Astrocyte (in vitro differentiated cells and primary cell): ENCODE measurements around the gene NEIL3. TPM values are rescaled to one million over a fixed set of nuclear protein-coding genes. Genes with fewer than 3 reads are reported as not detected.
A peak's percentile ranks its signal among the peaks of the same experiment; 100 is the strongest.

ENCODE experiments used
- DNase-seq: peaks from one replicate; pipeline ENCODE4 v3.0.0-alpha.2; 2010; ENCODE audit warnings: low read depth
- FAIRE-seq: peaks from 2 replicates; lab custom pipeline; 2011; peaks lifted over from hg19 to GRCh38; lab: Jason Lieb, UNC
- H2AFZ ChIP-seq: 2 replicates; pipeline ENCODE4 v1.6.0; 2012; ENCODE audit warnings: low read depth, low read length, inconsistent platforms
- H3K27ac ChIP-seq: 2 replicates; pipeline ENCODE4 v1.5.1; 2011; ENCODE audit warnings: low read depth, low read length, inconsistent platforms
- H3K27me3 ChIP-seq: 2 replicates; pipeline ENCODE4 v1.6.0; 2011; ENCODE audit warnings: low read length, inconsistent platforms; ENCODE audit not compliant: insufficient read depth
- H3K36me3 ChIP-seq: 2 replicates; pipeline ENCODE4 v1.5.1; 2011; ENCODE audit warnings: low read length, inconsistent platforms; ENCODE audit not compliant: insufficient read depth
- H3K4me1 ChIP-seq: 2 replicates; pipeline ENCODE4 v1.5.1; 2011; ENCODE audit warnings: low read length, inconsistent platforms; ENCODE audit not compliant: insufficient read depth
- H3K4me2 ChIP-seq: 2 replicates; pipeline ENCODE4 v1.6.0; 2012; ENCODE audit warnings: low read length, inconsistent platforms
- H3K4me3 ChIP-seq: 2 replicates; pipeline ENCODE4 v1.5.1; 2011; ENCODE audit warnings: low read depth, mild to moderate bottlenecking, low read length, inconsistent platforms; ENCODE audit not compliant: insufficient read depth
- H3K79me2 ChIP-seq: 2 replicates; pipeline ENCODE4 v1.6.0; 2012; ENCODE audit warnings: mild to moderate bottlenecking, low read length, inconsistent platforms; ENCODE audit not compliant: insufficient read depth
- H3K9ac ChIP-seq: 2 replicates; pipeline ENCODE4 v1.6.0; 2012; ENCODE audit warnings: mild to moderate bottlenecking, low read length, inconsistent platforms
- H3K9me3 ChIP-seq: 2 replicates; pipeline ENCODE4 v1.5.1; 2012; ENCODE audit warnings: low read depth, mild to moderate bottlenecking, low read length, inconsistent platforms; ENCODE audit not compliant: insufficient read depth
- H4K20me1 ChIP-seq: 2 replicates; pipeline ENCODE4 v1.6.0; 2012; ENCODE audit warnings: low read length, inconsistent platforms; ENCODE audit not compliant: insufficient read depth
- H3K27ac Mint-ChIP-seq: one replicate; pipeline ENCODE4 v1.8.0; 2021; ENCODE audit warnings: mild to moderate bottlenecking, mixed read lengths; ENCODE audit not compliant: unreplicated experiment
- H3K27me3 Mint-ChIP-seq: one replicate; pipeline ENCODE4 v1.8.0; 2021; ENCODE audit warnings: low read depth, mixed read lengths; ENCODE audit not compliant: unreplicated experiment
- H3K36me3 Mint-ChIP-seq: one replicate; pipeline ENCODE4 v1.8.0; 2021; ENCODE audit warnings: low read depth, mixed read lengths; ENCODE audit not compliant: unreplicated experiment
- H3K4me1 Mint-ChIP-seq: one replicate; pipeline ENCODE4 v1.8.0; 2021; ENCODE audit warnings: low read depth, mixed read lengths; ENCODE audit not compliant: unreplicated experiment
- H3K4me3 Mint-ChIP-seq: one replicate; pipeline ENCODE4 v1.8.0; 2021; ENCODE audit warnings: mild to moderate bottlenecking, moderate library complexity, mixed read lengths; ENCODE audit not compliant: unreplicated experiment
- H3K9me3 Mint-ChIP-seq: one replicate; pipeline ENCODE4 v1.8.0; 2021; ENCODE audit warnings: mild to moderate bottlenecking, mixed read lengths; ENCODE audit not compliant: unreplicated experiment
- EZH2 ChIP-seq: IDR thresholded peaks from 2 replicates; pipeline ENCODE4 v1.6.1; 2012; ENCODE audit warnings: mild to moderate bottlenecking, low read length, inconsistent platforms; ENCODE audit not compliant: insufficient read depth
- total RNA-seq: library from RNA; stranded (reverse); gene quantifications from 2 replicates; pipeline ENCODE4 v1.2.1, GENCODE V29; 2021
- TF ChIP-seq, protein P1 (sequence below): IDR thresholded peaks from 2 replicates; pipeline ENCODE4 v1.5.1; 2011; ENCODE audit warnings: low read depth, mild to moderate bottlenecking, inconsistent platforms, low read length, moderate library complexity; ENCODE audit not compliant: insufficient read depth

The NEIL3 gene
- total RNA-seq, 1 donor from 2014 or later, result 0.91 TPM

DNA sequence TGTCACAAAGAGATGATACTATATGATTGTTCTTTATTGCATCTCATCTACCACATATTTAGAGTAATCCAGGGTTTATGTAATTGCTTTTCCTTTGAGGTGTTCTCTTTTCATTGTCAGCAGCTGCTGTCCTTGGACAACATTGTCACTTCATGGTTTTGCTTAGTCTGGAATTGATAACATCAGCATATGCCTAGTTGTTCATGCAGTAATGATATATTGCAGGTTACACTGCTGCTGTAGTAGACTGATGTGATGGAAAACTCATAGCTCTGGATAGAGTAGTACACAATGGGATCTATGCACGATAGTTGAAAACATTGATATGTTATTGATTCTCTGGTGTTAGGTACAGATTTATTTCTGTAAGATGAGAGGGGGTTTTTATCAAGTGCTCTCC is 13.7 kb downstream of the NEIL3 start:
- no peak overlapping the region for H2AFZ ChIP-seq
- H3K27me3 Mint-ChIP-seq, result no peaks in the 10 kb centered on the region
- H3K36me3 ChIP-seq, result no peaks in the 10 kb centered on the region
- no peaks in the 10 kb centered on the region for H3K36me3 Mint-ChIP-seq
- no peaks in the 10 kb centered on the region for H4K20me1 ChIP-seq
- H3K4me1 ChIP-seq, result no peaks in the 10 kb centered on the region
- H3K4me3 ChIP-seq, result no peak overlapping the region
- DNase-seq (no peak), FAIRE-seq (no peak)
- no peak overlapping the region for H3K27ac Mint-ChIP-seq
- H3K27ac ChIP-seq, result no peak overlapping the region
- H3K9ac ChIP-seq, result no peak overlapping the region
- TF ChIP-seq, protein P1, sequence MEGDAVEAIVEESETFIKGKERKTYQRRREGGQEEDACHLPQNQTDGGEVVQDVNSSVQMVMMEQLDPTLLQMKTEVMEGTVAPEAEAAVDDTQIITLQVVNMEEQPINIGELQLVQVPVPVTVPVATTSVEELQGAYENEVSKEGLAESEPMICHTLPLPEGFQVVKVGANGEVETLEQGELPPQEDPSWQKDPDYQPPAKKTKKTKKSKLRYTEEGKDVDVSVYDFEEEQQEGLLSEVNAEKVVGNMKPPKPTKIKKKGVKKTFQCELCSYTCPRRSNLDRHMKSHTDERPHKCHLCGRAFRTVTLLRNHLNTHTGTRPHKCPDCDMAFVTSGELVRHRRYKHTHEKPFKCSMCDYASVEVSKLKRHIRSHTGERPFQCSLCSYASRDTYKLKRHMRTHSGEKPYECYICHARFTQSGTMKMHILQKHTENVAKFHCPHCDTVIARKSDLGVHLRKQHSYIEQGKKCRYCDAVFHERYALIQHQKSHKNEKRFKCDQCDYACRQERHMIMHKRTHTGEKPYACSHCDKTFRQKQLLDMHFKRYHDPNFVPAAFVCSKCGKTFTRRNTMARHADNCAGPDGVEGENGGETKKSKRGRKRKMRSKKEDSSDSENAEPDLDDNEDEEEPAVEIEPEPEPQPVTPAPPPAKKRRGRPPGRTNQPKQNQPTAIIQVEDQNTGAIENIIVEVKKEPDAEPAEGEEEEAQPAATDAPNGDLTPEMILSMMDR, result no peak
- TF ChIP-seq EZH2, result no peak
- H3K4me1 Mint-ChIP-seq, result no peaks in the 10 kb centered on the region
- H3K4me2 ChIP-seq, result no peak overlapping the region
- no peaks in the 10 kb centered on the region for H3K9me3 Mint-ChIP-seq
- no peaks in the 10 kb centered on the region for H3K27me3 ChIP-seq
- H3K9me3 ChIP-seq, result no peaks in the 10 kb centered on the region
- H3K79me2 ChIP-seq, result peaks cover 18% of the 10 kb centered on the region
- no peak overlapping the region for H3K4me3 Mint-ChIP-seq

DNA sequence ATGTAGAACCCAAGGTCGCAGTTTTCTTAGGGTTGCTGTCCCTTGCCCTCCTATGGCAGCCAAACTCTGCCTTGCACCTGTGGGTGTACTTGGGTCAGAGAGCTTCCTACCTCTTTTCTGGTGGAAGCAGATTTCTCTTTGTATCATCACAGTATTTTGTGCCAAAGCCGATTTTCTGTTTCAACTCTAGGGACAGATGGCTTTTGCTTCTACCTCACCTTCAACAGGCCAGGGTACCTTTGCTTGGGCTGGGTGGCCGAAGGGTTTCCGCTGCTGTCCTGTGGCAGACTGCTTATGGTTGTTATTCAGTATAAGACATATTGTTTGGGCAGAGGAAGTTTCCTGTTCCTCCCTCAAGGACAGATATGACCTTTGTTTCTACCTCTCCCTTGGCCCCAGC is 22.4 kb downstream of the NEIL3 start:
- Histone ChIP-seq H3K9ac (no peak overlapping the region), H3K27ac (no peak overlapping the region), H3K36me3 (no peaks in the 10 kb centered on the region), H3K27me3 (no peaks in the 10 kb centered on the region), H2AFZ (no peak overlapping the region), H4K20me1 (no peaks in the 10 kb centered on the region), H3K4me3 (no peak overlapping the region), H3K4me2 (no peak overlapping the region), H3K4me1 (no peaks in the 10 kb centered on the region), H3K9me3 (peaks cover 3% of the 10 kb centered on the region), H3K79me2 (peaks cover 17% of the 10 kb centered on the region)
- Mint-ChIP-seq H3K4me3 (no peak overlapping the region), H3K4me1 (no peaks in the 10 kb centered on the region), H3K9me3 (peaks cover 1% of the 10 kb centered on the region), H3K27me3 (no peaks in the 10 kb centered on the region), H3K27ac (no peak overlapping the region), H3K36me3 (no peaks in the 10 kb centered on the region)
- no peak for TF ChIP-seq EZH2
- TF ChIP-seq, protein P1, result no peak
- no peak for FAIRE-seq
- no peak for DNase-seq

DNA sequence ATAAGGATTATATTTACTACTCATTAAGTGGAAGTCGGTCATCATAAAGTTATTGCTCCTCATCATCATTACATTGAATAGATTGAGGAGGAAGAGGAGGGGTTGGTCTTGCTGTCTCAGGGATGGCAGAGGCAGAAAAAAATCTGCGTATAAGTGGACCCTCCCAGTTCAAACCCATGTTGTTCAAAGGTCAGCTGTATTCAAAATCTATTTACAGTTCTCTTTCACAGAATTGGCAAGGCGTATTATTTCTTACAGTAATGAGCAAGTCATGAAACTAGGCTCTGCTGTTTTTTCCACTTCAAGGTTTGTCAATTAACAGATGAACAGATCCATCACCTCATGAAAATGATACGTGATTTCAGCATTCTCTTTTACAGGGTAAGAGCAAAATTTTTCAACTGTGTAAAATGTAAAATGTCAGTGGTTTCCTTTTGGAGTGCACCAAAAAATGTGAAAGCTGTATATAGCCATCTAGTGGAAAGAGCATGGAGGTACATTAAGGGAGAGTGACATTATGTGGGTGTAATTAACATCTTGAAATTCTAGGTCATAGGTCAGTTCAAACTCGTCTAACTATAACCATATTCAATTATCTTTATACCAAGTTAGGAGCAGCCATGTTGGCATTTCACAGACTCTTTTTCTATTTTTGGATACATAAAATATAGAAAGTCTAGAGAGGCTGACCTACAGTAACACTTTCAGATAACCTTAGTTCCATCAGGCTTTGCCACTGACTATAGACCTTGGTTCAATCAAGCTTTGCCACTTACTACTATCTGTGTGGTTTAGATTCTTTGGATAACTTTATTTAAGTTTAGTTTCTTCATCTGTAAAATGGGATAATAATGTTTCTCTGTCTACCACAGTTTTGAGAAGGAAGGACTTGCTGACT is 30.1 kb downstream of the NEIL3 start:
- TF ChIP-seq EZH2, result no peak
- TF ChIP-seq, protein P1, result peak; percentile 64
- Histone ChIP-seq H3K79me2 (no peaks in the 10 kb centered on the region), H2AFZ (no peak overlapping the region), H3K4me3 (no peak overlapping the region), H3K9ac (no peak overlapping the region), H3K27me3 (no peaks in the 10 kb centered on the region), H3K4me2 (no peak overlapping the region), H4K20me1 (no peaks in the 10 kb centered on the region), H3K27ac (no peak overlapping the region), H3K9me3 (no peaks in the 10 kb centered on the region), H3K36me3 (no peaks in the 10 kb centered on the region), H3K4me1 (no peaks in the 10 kb centered on the region)
- FAIRE-seq (peak; percentile 89), DNase-seq (peak; percentile 17)
- H3K4me3 Mint-ChIP-seq, result no peak overlapping the region
- no peak overlapping the region for H3K27ac Mint-ChIP-seq
- H3K9me3 Mint-ChIP-seq, result no peaks in the 10 kb centered on the region
- no peaks in the 10 kb centered on the region for H3K27me3 Mint-ChIP-seq
- no peaks in the 10 kb centered on the region for H3K36me3 Mint-ChIP-seq
- H3K4me1 Mint-ChIP-seq, result peaks cover 2% of the 10 kb centered on the region
